Astrocyte (in vitro differentiated cells and primary cell): ENCODE measurements around the gene MCTP2.

Source experiments
- EZH2 ChIP-seq: IDR thresholded peaks from 2 replicates; pipeline ENCODE4 v1.6.1; 2012; ENCODE audit warnings: mild to moderate bottlenecking, low read length, inconsistent platforms; ENCODE audit not compliant: insufficient read depth
- TF ChIP-seq, protein P1 (sequence below): IDR thresholded peaks from 2 replicates; pipeline ENCODE4 v1.5.1; 2011; ENCODE audit warnings: low read depth, mild to moderate bottlenecking, inconsistent platforms, low read length, moderate library complexity; ENCODE audit not compliant: insufficient read depth

DNA sequence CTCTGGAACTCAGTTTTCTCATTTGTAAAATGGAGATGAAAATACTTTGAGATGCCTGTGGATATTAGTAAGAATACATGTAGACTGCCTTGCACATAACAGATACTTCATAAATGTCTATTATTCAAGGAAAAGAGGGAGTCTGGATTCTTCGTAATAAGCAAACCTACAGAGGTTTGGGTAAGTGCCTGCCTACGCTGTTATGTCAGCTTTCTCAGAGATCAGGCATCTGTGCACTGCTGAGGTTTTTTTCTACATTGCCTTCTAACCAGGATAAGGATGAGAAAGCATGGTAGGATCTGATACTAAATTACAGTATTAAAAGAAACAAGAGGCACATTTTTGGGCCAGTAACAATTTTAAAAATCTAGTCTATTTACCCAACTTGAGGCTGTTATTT, 10.9 kb downstream of the MCTP2 start:
- TF ChIP-seq, protein P1, sequence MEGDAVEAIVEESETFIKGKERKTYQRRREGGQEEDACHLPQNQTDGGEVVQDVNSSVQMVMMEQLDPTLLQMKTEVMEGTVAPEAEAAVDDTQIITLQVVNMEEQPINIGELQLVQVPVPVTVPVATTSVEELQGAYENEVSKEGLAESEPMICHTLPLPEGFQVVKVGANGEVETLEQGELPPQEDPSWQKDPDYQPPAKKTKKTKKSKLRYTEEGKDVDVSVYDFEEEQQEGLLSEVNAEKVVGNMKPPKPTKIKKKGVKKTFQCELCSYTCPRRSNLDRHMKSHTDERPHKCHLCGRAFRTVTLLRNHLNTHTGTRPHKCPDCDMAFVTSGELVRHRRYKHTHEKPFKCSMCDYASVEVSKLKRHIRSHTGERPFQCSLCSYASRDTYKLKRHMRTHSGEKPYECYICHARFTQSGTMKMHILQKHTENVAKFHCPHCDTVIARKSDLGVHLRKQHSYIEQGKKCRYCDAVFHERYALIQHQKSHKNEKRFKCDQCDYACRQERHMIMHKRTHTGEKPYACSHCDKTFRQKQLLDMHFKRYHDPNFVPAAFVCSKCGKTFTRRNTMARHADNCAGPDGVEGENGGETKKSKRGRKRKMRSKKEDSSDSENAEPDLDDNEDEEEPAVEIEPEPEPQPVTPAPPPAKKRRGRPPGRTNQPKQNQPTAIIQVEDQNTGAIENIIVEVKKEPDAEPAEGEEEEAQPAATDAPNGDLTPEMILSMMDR = no peak
- no peak for TF ChIP-seq EZH2
